Measurements from ENCODE around the gene ZFHX3.

- no peak for TF ChIP-seq CTCF (IDR thresholded peaks at IDR 0.05)
- no peak for TF ChIP-seq POLR2A (IDR thresholded peaks at IDR 0.05)
Measured at GRCh38 chr16:73024571-73025105, 23.3 kb downstream of the ZFHX3 start.

Data from right lobe of liver (tissue), 4 donors.